BE2C (cell line): ENCODE measurements around the gene CRISPLD2.

Source experiments
- DNase-seq: peaks from one replicate; pipeline ENCODE4 v3.0.0-alpha.2; 2020
- H3K27me3 ChIP-seq: fragments of 250-450 bp; sonication (Bioruptor Pico); 2 replicates; pipeline ENCODE4 v1.5.1; 2020; ENCODE audit warnings: mild to moderate bottlenecking
- H3K36me3 ChIP-seq: fragments of 250-450 bp; sonication (Bioruptor Pico); 2 replicates; pipeline ENCODE4 v1.5.1; 2020; ENCODE audit warnings: mild to moderate bottlenecking
- H3K4me1 ChIP-seq: fragments of 250-450 bp; sonication (Bioruptor Pico); 2 replicates; pipeline ENCODE4 v1.5.1; 2020
- H3K4me3 ChIP-seq: 2 replicates; pipeline ENCODE4 v1.5.1; 2011; ENCODE audit warnings: low read depth, low read length
- H3K9me3 ChIP-seq: fragments of 250-450 bp; sonication (Bioruptor Pico); 2 replicates; pipeline ENCODE4 v1.5.1; 2020
- CTCF ChIP-seq: IDR thresholded peaks from 2 replicates; pipeline ENCODE4 v1.5.1; 2012; ENCODE audit warnings: mild to moderate bottlenecking, low read depth, low read length

The CRISPLD2 gene

GRCh38 chr16:84893849-84894599 lies 74.2 kb downstream of the CRISPLD2 start:
- Histone ChIP-seq H3K4me1 (no peaks in the 10 kb centered on the region), H3K9me3 (no peaks in the 10 kb centered on the region), H3K27me3 (no peaks in the 10 kb centered on the region), H3K36me3 (no peaks in the 10 kb centered on the region), H3K4me3 (no peak overlapping the region)
- no peak for DNase-seq
- no peak for TF ChIP-seq CTCF

GRCh38 chr16:84895016-84895415 lies 75.2 kb downstream of the CRISPLD2 start:
- H3K4me1 ChIP-seq = no peaks in the 10 kb centered on the region
- no peaks in the 10 kb centered on the region for H3K9me3 ChIP-seq
- H3K36me3 ChIP-seq = no peaks in the 10 kb centered on the region
- no peaks in the 10 kb centered on the region for H3K27me3 ChIP-seq
- H3K4me3 ChIP-seq = no peak overlapping the region
- TF ChIP-seq CTCF = no peak
- no peak for DNase-seq

- TF ChIP-seq CTCF = no peak
- H3K27me3 ChIP-seq = no peaks in the 10 kb centered on the region
- H3K9me3 ChIP-seq = no peaks in the 10 kb centered on the region
- no peak overlapping the region for H3K4me3 ChIP-seq
- H3K4me1 ChIP-seq = no peaks in the 10 kb centered on the region
- no peak for DNase-seq
- no peaks in the 10 kb centered on the region for H3K36me3 ChIP-seq
These were observed 77.1 kb downstream of the CRISPLD2 start for GRCh38 chr16:84896847-84897246.

GRCh38 chr16:84897911-84898377 lies 78.2 kb downstream of the CRISPLD2 start:
- no peak overlapping the region for H3K4me3 ChIP-seq
- no peaks in the 10 kb centered on the region for H3K27me3 ChIP-seq
- H3K4me1 ChIP-seq = no peaks in the 10 kb centered on the region
- H3K9me3 ChIP-seq = no peaks in the 10 kb centered on the region
- no peaks in the 10 kb centered on the region for H3K36me3 ChIP-seq
- TF ChIP-seq CTCF = no peak
- DNase-seq = no peak

- no peaks in the 10 kb centered on the region for H3K9me3 ChIP-seq
- no peaks in the 10 kb centered on the region for H3K36me3 ChIP-seq
- no peaks in the 10 kb centered on the region for H3K4me1 ChIP-seq
- no peaks in the 10 kb centered on the region for H3K27me3 ChIP-seq
- H3K4me3 ChIP-seq = no peak overlapping the region
- no peak for TF ChIP-seq CTCF
- DNase-seq = no peak
These were observed 78.7 kb downstream of the CRISPLD2 start for GRCh38 chr16:84898447-84898846.

- H3K9me3 ChIP-seq = no peaks in the 10 kb centered on the region
- H3K36me3 ChIP-seq = no peaks in the 10 kb centered on the region
- no peak for DNase-seq
These were observed 79.6 kb downstream of the CRISPLD2 start for GRCh38 chr16:84899414-84899813.

More at GRCh38 chr16:84899414-84899813, 79.6 kb downstream of the CRISPLD2 start:
- H3K4me1 ChIP-seq = no peaks in the 10 kb centered on the region
- no peaks in the 10 kb centered on the region for H3K27me3 ChIP-seq
- no peak overlapping the region for H3K4me3 ChIP-seq
- TF ChIP-seq CTCF = no peak
